OCI-LY1 (cell line): Measurements from ENCODE around the gene UBXN6.

Experiments used
- H2AFZ ChIP-seq: fragments of 200-600 bp; sonication (generic), shearing (Covaris generic); 2 replicates; pipeline ENCODE4 v1.6.0; 2014; ENCODE audit warnings: antibody characterized with exemption, mild to moderate bottlenecking, low read length
- H3F3A ChIP-seq: fragments of 200-600 bp; sonication (generic), shearing (Covaris generic); 2 replicates; pipeline ENCODE4 v1.6.0; 2014; ENCODE audit warnings: mild to moderate bottlenecking, antibody characterized with exemption, low read length, moderate library complexity; ENCODE audit not compliant: insufficient read depth
- H3K27ac ChIP-seq: fragments of 200-600 bp; sonication (generic); 2 replicates; pipeline ENCODE4 v1.5.1; 2014; ENCODE audit warnings: low read length, mixed run types, mild to moderate bottlenecking, low read depth; ENCODE audit not compliant: poor library complexity, severe bottlenecking
- H3K27me3 ChIP-seq: fragments of 200-600 bp; sonication (generic); 2 replicates; pipeline ENCODE4 v1.6.0; 2014; ENCODE audit warnings: antibody characterized with exemption, mild to moderate bottlenecking, low read length, moderate library complexity; ENCODE audit not compliant: insufficient read depth
- H3K36me3 ChIP-seq: fragments of 200-600 bp; sonication (generic); 2 replicates; pipeline ENCODE4 v1.6.1; 2014; ENCODE audit warnings: mild to moderate bottlenecking, antibody characterized with exemption, low read length, moderate library complexity, mixed read lengths; ENCODE audit not compliant: insufficient read depth
- H3K4me1 ChIP-seq: fragments of 200-600 bp; sonication (generic); 2 replicates; pipeline ENCODE4 v1.5.1; 2014; ENCODE audit warnings: mild to moderate bottlenecking, low read length, moderate library complexity; ENCODE audit not compliant: insufficient read depth, severe bottlenecking
- H3K4me2 ChIP-seq: fragments of 200-600 bp; sonication (generic), shearing (Covaris generic); 2 replicates; pipeline ENCODE4 v1.6.1; 2014; ENCODE audit warnings: low read length
- H3K4me3 ChIP-seq: fragments of 200-600 bp; sonication (generic); 2 replicates; pipeline ENCODE4 v1.5.1; 2014; ENCODE audit warnings: low read length, low read depth, mild to moderate bottlenecking, mixed read lengths; ENCODE audit not compliant: poor library complexity, severe bottlenecking
- H3K79me2 ChIP-seq: fragments of 200-600 bp; shearing (Covaris generic); 2 replicates; pipeline ENCODE4 v1.6.1; 2016; ENCODE audit warnings: mixed run types, low read length, mixed read lengths; ENCODE audit not compliant: insufficient read depth
- H3K9ac ChIP-seq: fragments of 200-600 bp; sonication (generic), shearing (Covaris generic); 2 replicates; pipeline ENCODE4 v1.6.1; 2014; ENCODE audit warnings: mild to moderate bottlenecking, low read length, mixed read lengths
- H3K9me2 ChIP-seq: fragments of 200-600 bp; sonication (generic), shearing (Covaris generic); 2 replicates; pipeline ENCODE4 v1.6.1; 2014; ENCODE audit warnings: low read depth, mild to moderate bottlenecking, low read length, mixed read lengths
- H3K9me3 ChIP-seq: fragments of 200-600 bp; shearing (Covaris generic); 2 replicates; pipeline ENCODE4 v1.6.1; 2014; ENCODE audit warnings: low read length, mixed read lengths
- H4K20me1 ChIP-seq: fragments of 200-600 bp; sonication (generic), shearing (Covaris generic); 2 replicates; pipeline ENCODE4 v1.6.0; 2016; ENCODE audit warnings: mild to moderate bottlenecking, low read length; ENCODE audit not compliant: insufficient read depth
- CTCF ChIP-seq: fragments of 200-600 bp; sonication (generic), shearing (Covaris generic); IDR thresholded peaks from 2 replicates; pipeline ENCODE4 v1.5.1; 2017; ENCODE audit warnings: mild to moderate bottlenecking, antibody characterized with exemption, low read length, moderate library complexity, mixed read lengths
- EZH2 ChIP-seq: fragments of 200-600 bp; sonication (generic), shearing (Covaris generic); IDR thresholded peaks from 2 replicates; pipeline ENCODE4 v1.8.0; 2017; ENCODE audit warnings: borderline replicate concordance, mixed run types, mild to moderate bottlenecking, antibody characterized with exemption, low read length, moderate library complexity, mixed read lengths

The UBXN6 gene

GRCh38 chr19:4447327-4448146 lies 10.1 kb downstream of the UBXN6 start:
- Histone ChIP-seq H3K36me3 (peaks cover 65% of the 10 kb centered on the region), H3K27me3 (no peaks in the 10 kb centered on the region), H3K9me2 (no peaks in the 10 kb centered on the region), H3F3A (no peaks in the 10 kb centered on the region), H3K4me2 (no peak overlapping the region), H3K4me3 (no peak overlapping the region), H2AFZ (no peak overlapping the region), H3K9ac (no peak overlapping the region), H4K20me1 (no peaks in the 10 kb centered on the region), H3K9me3 (no peaks in the 10 kb centered on the region), H3K27ac (no peak overlapping the region), H3K4me1 (no peaks in the 10 kb centered on the region), H3K79me2 (no peaks in the 10 kb centered on the region)
- TF ChIP-seq CTCF (peak; percentile 9; the same call in 1 of the 2 replicates), EZH2 (no peak)

GRCh38 chr19:4446704-4447200 lies 10.8 kb downstream of the UBXN6 start:
- TF ChIP-seq CTCF, result no peak
- Histone ChIP-seq H4K20me1 (no peaks in the 10 kb centered on the region), H3K9me3 (no peaks in the 10 kb centered on the region), H3K27me3 (no peaks in the 10 kb centered on the region), H3K9me2 (no peaks in the 10 kb centered on the region), H3K4me1 (peaks cover 5% of the 10 kb centered on the region), H3K27ac (no peak overlapping the region), H3F3A (no peaks in the 10 kb centered on the region), H3K36me3 (peaks cover 58% of the 10 kb centered on the region), H2AFZ (no peak overlapping the region), H3K4me3 (no peak overlapping the region), H3K4me2 (no peak overlapping the region), H3K79me2 (no peaks in the 10 kb centered on the region), H3K9ac (no peak overlapping the region)

GRCh38 chr19:4445963-4446703 lies 11.5 kb downstream of the UBXN6 start:
- Histone ChIP-seq H3K9ac (no peak overlapping the region), H3K27ac (no peak overlapping the region), H3K4me1 (peaks cover 9% of the 10 kb centered on the region), H3F3A (no peaks in the 10 kb centered on the region), H2AFZ (no peak overlapping the region), H3K36me3 (peaks cover 58% of the 10 kb centered on the region), H4K20me1 (no peaks in the 10 kb centered on the region), H3K79me2 (no peaks in the 10 kb centered on the region), H3K9me3 (no peaks in the 10 kb centered on the region), H3K27me3 (no peaks in the 10 kb centered on the region), H3K9me2 (no peaks in the 10 kb centered on the region), H3K4me3 (no peak overlapping the region), H3K4me2 (no peak overlapping the region)
- TF ChIP-seq EZH2 (no peak), CTCF (no peak)
